ENCODE measurements around the gene CREM. TPM values are rescaled to one million over a fixed set of nuclear protein-coding genes. Genes with fewer than 3 reads are reported as not detected.

The CREM gene
- total RNA-seq, 1 donor: 16.6 TPM

- Histone ChIP-seq H3K27me3 (ENCODE audit: insufficient read depth, low read length) (no peaks in the 10 kb centered on the region), H3K4me1 (ENCODE audit: insufficient read depth, low read length) (peaks cover 7% of the 10 kb centered on the region), H3K36me3 (ENCODE audit: insufficient read depth, low read length) (no peaks in the 10 kb centered on the region), H3K4me2 (ENCODE audit: insufficient read depth, low read length) (no peak overlapping the region), H3K79me2 (ENCODE audit: insufficient read depth, low read length) (peaks cover 14% of the 10 kb centered on the region), H3K27ac (ENCODE audit: low read depth, low read length) (no peak overlapping the region), H2AFZ (ENCODE audit: low read length) (no peak overlapping the region), H4K20me1 (ENCODE audit: insufficient read depth, low read length) (no peaks in the 10 kb centered on the region), H3K9me3 (ENCODE audit: low read depth, low read length) (no peaks in the 10 kb centered on the region), H3K4me3 (ENCODE audit: insufficient read depth, low read length) (no peak overlapping the region)
- TF ChIP-seq CTCF (IDR thresholded peaks at IDR 0.05; ENCODE audit: extremely low read depth, low read depth, low read length): no peak
- no peak for DNase-seq (ENCODE audit: insufficient read length, low spot score, missing footprints)
Measured at GRCh38 chr10:35140126-35140525, 13.5 kb downstream of the CREM start.

GRCh38 chr10:35140727-35141126 lies 14.1 kb downstream of the CREM start:
- peaks cover 6% of the 10 kb centered on the region for H3K4me1 ChIP-seq (ENCODE audit: insufficient read depth, low read length)
- H3K27ac ChIP-seq (ENCODE audit: low read depth, low read length): no peak overlapping the region
- TF ChIP-seq CTCF (IDR thresholded peaks at IDR 0.05; ENCODE audit: extremely low read depth, low read depth, low read length): no peak
- H4K20me1 ChIP-seq (ENCODE audit: insufficient read depth, low read length): no peaks in the 10 kb centered on the region
- DNase-seq (ENCODE audit: insufficient read length, low spot score, missing footprints): no peak
- no peaks in the 10 kb centered on the region for H3K36me3 ChIP-seq (ENCODE audit: insufficient read depth, low read length)
- peaks cover 16% of the 10 kb centered on the region for H3K79me2 ChIP-seq (ENCODE audit: insufficient read depth, low read length)
- H2AFZ ChIP-seq (ENCODE audit: low read length): no peak overlapping the region
- H3K4me2 ChIP-seq (ENCODE audit: insufficient read depth, low read length): no peak overlapping the region
- no peak overlapping the region for H3K4me3 ChIP-seq (ENCODE audit: insufficient read depth, low read length)
- H3K27me3 ChIP-seq (ENCODE audit: insufficient read depth, low read length): no peaks in the 10 kb centered on the region
- no peaks in the 10 kb centered on the region for H3K9me3 ChIP-seq (ENCODE audit: low read depth, low read length)

GRCh38 chr10:35150308-35150707 lies 23.7 kb downstream of the CREM start:
- no peak overlapping the region for H3K4me2 ChIP-seq (ENCODE audit: insufficient read depth, low read length)
- DNase-seq (ENCODE audit: insufficient read length, low spot score, missing footprints): no peak
- no peaks in the 10 kb centered on the region for H3K9me3 ChIP-seq (ENCODE audit: low read depth, low read length)
- H4K20me1 ChIP-seq (ENCODE audit: insufficient read depth, low read length): no peaks in the 10 kb centered on the region
- H3K36me3 ChIP-seq (ENCODE audit: insufficient read depth, low read length): no peaks in the 10 kb centered on the region
- no peak overlapping the region for H3K27ac ChIP-seq (ENCODE audit: low read depth, low read length)
- no peak for TF ChIP-seq CTCF (IDR thresholded peaks at IDR 0.05; ENCODE audit: extremely low read depth, low read depth, low read length)
- no peaks in the 10 kb centered on the region for H3K79me2 ChIP-seq (ENCODE audit: insufficient read depth, low read length)
- no peaks in the 10 kb centered on the region for H3K27me3 ChIP-seq (ENCODE audit: insufficient read depth, low read length)
- no peaks in the 10 kb centered on the region for H3K4me1 ChIP-seq (ENCODE audit: insufficient read depth, low read length)
- no peak overlapping the region for H2AFZ ChIP-seq (ENCODE audit: low read length)
- H3K4me3 ChIP-seq (ENCODE audit: insufficient read depth, low read length): no peak overlapping the region

- Histone ChIP-seq H3K27ac (ENCODE audit: low read depth, low read length) (no peak overlapping the region), H3K27me3 (ENCODE audit: insufficient read depth, low read length) (no peaks in the 10 kb centered on the region), H3K4me3 (ENCODE audit: insufficient read depth, low read length) (no peak overlapping the region), H4K20me1 (ENCODE audit: insufficient read depth, low read length) (no peaks in the 10 kb centered on the region), H3K79me2 (ENCODE audit: insufficient read depth, low read length) (no peaks in the 10 kb centered on the region), H3K36me3 (ENCODE audit: insufficient read depth, low read length) (no peaks in the 10 kb centered on the region), H3K4me1 (ENCODE audit: insufficient read depth, low read length) (no peaks in the 10 kb centered on the region), H3K9me3 (ENCODE audit: low read depth, low read length) (no peaks in the 10 kb centered on the region), H3K4me2 (ENCODE audit: insufficient read depth, low read length) (no peak overlapping the region), H2AFZ (ENCODE audit: low read length) (no peak overlapping the region)
- DNase-seq (ENCODE audit: insufficient read length, low spot score, missing footprints): no peak
- TF ChIP-seq CTCF (IDR thresholded peaks at IDR 0.05; ENCODE audit: extremely low read depth, low read depth, low read length): no peak
Measured at GRCh38 chr10:35152992-35153391, 26.3 kb downstream of the CREM start.
